Spleen (tissue), 7 donors: ENCODE results near the gene RPA3.

Source experiments
- CTCF ChIP-seq, 11 experiments: fragments of 200-600 bp in 7 of 11; fragments of 450-650 bp in 4 of 11; sonication (generic) in 4 of 11; IDR thresholded peaks in 8 of 11; conservative IDR thresholded peaks in 3 of 11; 1 replicate in 7 of 11; 2 replicates in 4 of 11; pipeline versions ENCODE4 v1.4.0 to v1.8.0; 2016 to 2021; ENCODE audit warnings: antibody characterized with exemption in 11 of 11, inconsistent platforms in 4 of 11, mild to moderate bottlenecking in 1 of 11
- POLR2A ChIP-seq, 3 donors: fragments of 450-650 bp; IDR thresholded peaks; one replicate each; pipeline ENCODE4 v1.5.1; 2017; ENCODE audit warnings: antibody characterized with exemption in 3 of 3, mild to moderate bottlenecking in 1 of 3
- POLR2AphosphoS5 ChIP-seq, 3 donors: sonication (generic); formaldehyde crosslinking; IDR thresholded peaks; one replicate each; pipeline ENCODE4 v1.5.1; 2017; ENCODE audit warnings: antibody characterized with exemption in 3 of 3
- donor health status: DM: no; HTN: no; CAD: no; lungs with moderate emphysema.
- donor health status: DM: no; HTN: no; CAD: no.
- donor health status: DM: no; HTN: no; CAD: no.

- no peak for TF ChIP-seq CTCF (IDR thresholded peaks at IDR 0.05 in 8 of 11, conservative IDR thresholded peaks at IDR 0.05 in 3 of 11)
- no peak for TF ChIP-seq POLR2AphosphoS5 (IDR thresholded peaks at IDR 0.05)
- no peak for TF ChIP-seq POLR2A (IDR thresholded peaks at IDR 0.05)
Measured at GRCh38 chr7:7665031-7665430, 53.4 kb downstream of the RPA3 start.
